ENCODE measurements around the gene ZNF566.

Gene ZNF566

GRCh38 chr19:36489118-36489919 is at the start of gene ZNF566:
TSS of gene ZNF566 (minus strand) at chr19:36489561. CDS start at chr19:36476557, 13,004 bp downstream.
- Histone ChIP-seq H2AFZ (ENCODE audit: low read depth) (peak within 1 kb of the TSS; percentile 89), H3K36me3 (ENCODE audit: insufficient read depth) (no peaks in the 10 kb centered on the region), H3K79me2 (ENCODE audit: insufficient read depth, low read depth) (peaks cover 6% of the 10 kb centered on the region; the same call in 1 of the 2 replicates), H3K27me3 (ENCODE audit: insufficient read depth, low read depth) (no peaks in the 10 kb centered on the region), H3K9ac (peak within 1 kb of the TSS; percentile 89), H3K4me1 (ENCODE audit: low read depth, poor library complexity, severe bottlenecking) (peaks cover 3% of the 10 kb centered on the region), H4K20me1 (ENCODE audit: insufficient read depth) (no peaks in the 10 kb centered on the region), H3K27ac (peak within 1 kb of the TSS; percentile 84), H3K4me3 (IDR thresholded peaks at IDR 0.05; ENCODE audit: insufficient read depth, low read depth, low read length) (peak within 1 kb of the TSS; percentile 73), H3K4me2 (peak within 1 kb of the TSS; percentile 46)
- no peak for TF ChIP-seq CTCF (conservative IDR thresholded peaks at IDR 0.05; ENCODE audit: low read depth, low read length)

- H3K27me3 ChIP-seq (ENCODE audit: insufficient read depth, low read depth) = no peaks in the 10 kb centered on the region
- H3K79me2 ChIP-seq (ENCODE audit: insufficient read depth, low read depth) = peaks cover 10% of the 10 kb centered on the region; the same call in 1 of the 2 replicates
- H3K4me3 ChIP-seq (IDR thresholded peaks at IDR 0.05; ENCODE audit: insufficient read depth, low read depth, low read length) = peak overlapping the region; percentile 78
- peak overlapping the region; percentile 65 for H3K4me2 ChIP-seq
- peak overlapping the region; percentile 92 for H2AFZ ChIP-seq (ENCODE audit: low read depth)
- peak overlapping the region; percentile 81 for H3K27ac ChIP-seq
- peaks cover 5% of the 10 kb centered on the region for H3K4me1 ChIP-seq (ENCODE audit: low read depth, poor library complexity, severe bottlenecking)
- H3K36me3 ChIP-seq (ENCODE audit: insufficient read depth) = 0 out of 2 replicates have a peak, but pooled peaks cover 4% of the 10 kb centered on the region
- TF ChIP-seq CTCF (conservative IDR thresholded peaks at IDR 0.05; ENCODE audit: low read depth, low read length) = no peak
- H3K9ac ChIP-seq = peak overlapping the region; percentile 76
- no peaks in the 10 kb centered on the region for H4K20me1 ChIP-seq (ENCODE audit: insufficient read depth)
Observed at GRCh38 chr19:36528921-36529518, 39.7 kb upstream of the ZNF566 start.

- peak within 1 kb of the TSS; percentile 92 for H2AFZ ChIP-seq (ENCODE audit: low read depth)
- TF ChIP-seq CTCF (conservative IDR thresholded peaks at IDR 0.05; ENCODE audit: low read depth, low read length) = no peak; the same call in 1 of the 2 replicates
- peaks cover 5% of the 10 kb centered on the region for H3K4me1 ChIP-seq (ENCODE audit: low read depth, poor library complexity, severe bottlenecking)
- H3K27me3 ChIP-seq (ENCODE audit: insufficient read depth, low read depth) = no peaks in the 10 kb centered on the region
- H3K9ac ChIP-seq = peak within 1 kb of the TSS; percentile 76
- peak within 1 kb of the TSS; percentile 78 for H3K4me3 ChIP-seq (IDR thresholded peaks at IDR 0.05; ENCODE audit: insufficient read depth, low read depth, low read length)
- peaks cover 10% of the 10 kb centered on the region; the same call in 1 of the 2 replicates for H3K79me2 ChIP-seq (ENCODE audit: insufficient read depth, low read depth)
- H3K4me2 ChIP-seq = peak within 1 kb of the TSS; percentile 65
- H4K20me1 ChIP-seq (ENCODE audit: insufficient read depth) = no peaks in the 10 kb centered on the region
- peak within 1 kb of the TSS; percentile 81 for H3K27ac ChIP-seq
- H3K36me3 ChIP-seq (ENCODE audit: insufficient read depth) = 0 out of 2 replicates have a peak, but pooled peaks cover 4% of the 10 kb centered on the region
Observed at GRCh38 chr19:36528194-36528920, 39.0 kb upstream of the ZNF566 start, which contains the start of gene ZNF260. TSS of gene ZNF260 (minus strand) at chr19:36528271. CDS start at chr19:36515238, 13,033 bp downstream.

GRCh38 chr19:36527873-36528193 is 38.5 kb upstream of the ZNF566 start:
- H3K27me3 ChIP-seq (ENCODE audit: insufficient read depth, low read depth) = no peaks in the 10 kb centered on the region
- no peaks in the 10 kb centered on the region for H4K20me1 ChIP-seq (ENCODE audit: insufficient read depth)
- peak overlapping the region; percentile 81 for H3K27ac ChIP-seq
- no peak for TF ChIP-seq CTCF (conservative IDR thresholded peaks at IDR 0.05; ENCODE audit: low read depth, low read length)
- H3K4me3 ChIP-seq (IDR thresholded peaks at IDR 0.05; ENCODE audit: insufficient read depth, low read depth, low read length) = peak overlapping the region; percentile 78
- peaks cover 10% of the 10 kb centered on the region; the same call in 1 of the 2 replicates for H3K79me2 ChIP-seq (ENCODE audit: insufficient read depth, low read depth)
- H3K36me3 ChIP-seq (ENCODE audit: insufficient read depth) = 0 out of 2 replicates have a peak, but pooled peaks cover 4% of the 10 kb centered on the region
- peak overlapping the region; percentile 65 for H3K4me2 ChIP-seq
- H3K9ac ChIP-seq = peak overlapping the region; percentile 76; the same call in 1 of the 2 replicates
- H3K4me1 ChIP-seq (ENCODE audit: low read depth, poor library complexity, severe bottlenecking) = peaks cover 5% of the 10 kb centered on the region
- H2AFZ ChIP-seq (ENCODE audit: low read depth) = peak overlapping the region; percentile 92

Measured in KMS-11 (cell line).